GM18858 (cell line): Measurements from ENCODE around the gene GNPNAT1.
A peak's percentile ranks its signal among the peaks of the same experiment; 100 is the strongest.
"Not testable (repeated sequence)": the region's sequence is repeated elsewhere in the genome, so short reads cannot be mapped to it uniquely, and the experiment has no call there.

ENCODE experiments used
- ATAC-seq: cut with Tn5 transposase; IDR thresholded peaks from one replicate; pipeline ENCODE4 v1.9.1; 2021; ENCODE audit not compliant: unreplicated experiment

Gene GNPNAT1

DNA sequence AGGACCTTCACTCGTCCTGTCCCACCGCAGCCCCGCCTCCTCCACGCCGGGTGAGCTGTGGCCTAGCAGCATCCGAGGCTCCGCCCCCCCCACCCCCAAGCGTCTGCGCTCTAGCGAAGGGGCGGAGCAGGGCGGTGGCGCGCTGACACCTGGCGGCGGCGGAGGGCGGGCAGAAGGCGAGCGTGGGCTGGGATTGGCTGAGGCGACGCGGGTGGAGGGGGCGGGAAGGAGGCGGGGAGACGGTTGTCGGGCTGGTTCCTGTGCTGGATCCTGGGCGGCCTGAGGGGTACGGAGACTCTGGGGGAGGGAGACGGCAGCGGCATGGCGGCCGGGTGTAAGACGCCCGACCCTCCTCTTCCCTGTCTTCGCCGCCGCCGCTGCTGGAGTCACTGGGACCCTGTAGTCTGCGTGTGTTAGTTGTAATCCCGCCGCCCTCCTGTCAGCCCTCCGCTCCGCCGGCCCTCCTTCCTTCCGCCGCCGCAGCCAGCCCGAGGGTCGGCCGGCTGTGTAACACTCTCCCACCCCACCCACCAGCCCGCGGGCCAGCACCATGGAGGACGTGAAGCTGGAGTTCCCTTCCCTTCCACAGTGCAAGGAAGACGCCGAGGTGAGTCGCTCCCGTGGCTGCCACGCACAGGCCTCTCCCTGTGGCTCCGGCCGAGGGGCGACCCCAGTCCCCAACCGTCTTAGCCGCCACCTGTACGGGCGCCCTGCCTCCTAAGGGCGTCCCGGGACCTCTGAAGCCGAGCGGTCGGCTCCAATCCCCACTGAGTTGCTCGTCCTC is 61.3 kb downstream of the GNPNAT1 start, which contains the start of gene STYX:
Gene STYX (plus strand): TSS at position 242 of the 784 bp plus-strand sequence. CDS start 309 bp downstream, at position 551.
- peak; percentile 84 for ATAC-seq

DNA sequence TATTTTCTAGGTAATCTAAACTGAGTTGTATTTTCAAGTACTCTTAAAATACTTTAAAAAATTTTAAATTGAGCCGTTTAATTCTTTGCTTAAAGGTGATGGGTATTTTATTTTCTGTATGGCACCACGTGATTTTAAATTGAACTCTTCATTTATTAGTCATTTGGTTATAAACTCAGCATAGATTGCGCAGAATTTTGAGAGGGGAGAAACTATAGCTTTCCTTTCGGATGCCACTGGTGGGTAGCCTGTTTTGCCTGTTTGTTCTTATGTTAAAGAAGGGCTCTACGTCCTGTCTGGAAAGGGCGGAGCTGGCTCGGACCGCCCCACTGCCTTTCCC is 61.9 kb downstream of the GNPNAT1 start:
- ATAC-seq = no peak

DNA sequence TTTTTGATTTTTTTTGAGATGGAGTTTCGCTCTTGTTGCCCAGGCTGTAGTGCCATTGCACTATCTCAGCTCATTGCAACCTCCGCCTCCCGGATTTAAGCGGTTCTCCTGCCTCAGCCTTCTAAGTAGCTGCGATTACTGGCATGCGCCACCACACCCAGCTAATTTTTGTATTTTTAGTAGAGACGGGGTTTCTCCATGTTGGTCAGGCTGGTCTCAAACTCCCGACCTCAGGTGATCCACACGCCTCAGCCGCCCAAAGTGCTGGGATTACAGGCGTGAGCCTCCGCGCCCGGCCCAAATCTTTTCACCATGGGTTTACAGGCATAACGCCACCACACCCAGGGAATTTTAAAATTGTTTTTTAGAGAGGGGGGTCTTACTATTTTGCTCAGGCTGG is 62.4 kb downstream of the GNPNAT1 start:
- not testable (repeated sequence) for ATAC-seq

GRCh38 chr14:52727509-52727908 is 63.9 kb downstream of the GNPNAT1 start:
- not testable (repeated sequence) for ATAC-seq
